ENCODE data around the gene CDH22.

DNA sequence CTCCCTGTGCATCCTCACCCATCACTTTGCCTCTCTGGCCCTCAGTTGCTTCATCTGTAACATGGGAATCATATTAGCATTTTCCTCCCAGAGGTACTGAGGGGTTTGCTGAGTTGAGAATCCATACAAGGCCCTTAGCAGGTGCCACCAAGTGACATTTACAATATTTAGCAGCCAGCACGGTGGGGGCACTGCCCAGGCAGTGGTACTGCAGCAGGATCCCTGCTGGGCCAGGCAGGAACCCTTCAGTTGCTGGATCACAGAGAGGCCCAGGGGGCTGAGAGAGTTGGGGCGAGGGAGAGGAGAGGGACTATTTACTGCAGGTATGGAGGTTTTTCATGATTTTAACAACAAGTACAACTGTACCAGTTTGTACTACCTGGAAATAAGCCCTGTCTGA, 65.9 kb downstream of the CDH22 start:
- TF ChIP-seq POLR2A (IDR thresholded peaks at IDR 0.05) = no peak
- TF ChIP-seq, protein P1, sequence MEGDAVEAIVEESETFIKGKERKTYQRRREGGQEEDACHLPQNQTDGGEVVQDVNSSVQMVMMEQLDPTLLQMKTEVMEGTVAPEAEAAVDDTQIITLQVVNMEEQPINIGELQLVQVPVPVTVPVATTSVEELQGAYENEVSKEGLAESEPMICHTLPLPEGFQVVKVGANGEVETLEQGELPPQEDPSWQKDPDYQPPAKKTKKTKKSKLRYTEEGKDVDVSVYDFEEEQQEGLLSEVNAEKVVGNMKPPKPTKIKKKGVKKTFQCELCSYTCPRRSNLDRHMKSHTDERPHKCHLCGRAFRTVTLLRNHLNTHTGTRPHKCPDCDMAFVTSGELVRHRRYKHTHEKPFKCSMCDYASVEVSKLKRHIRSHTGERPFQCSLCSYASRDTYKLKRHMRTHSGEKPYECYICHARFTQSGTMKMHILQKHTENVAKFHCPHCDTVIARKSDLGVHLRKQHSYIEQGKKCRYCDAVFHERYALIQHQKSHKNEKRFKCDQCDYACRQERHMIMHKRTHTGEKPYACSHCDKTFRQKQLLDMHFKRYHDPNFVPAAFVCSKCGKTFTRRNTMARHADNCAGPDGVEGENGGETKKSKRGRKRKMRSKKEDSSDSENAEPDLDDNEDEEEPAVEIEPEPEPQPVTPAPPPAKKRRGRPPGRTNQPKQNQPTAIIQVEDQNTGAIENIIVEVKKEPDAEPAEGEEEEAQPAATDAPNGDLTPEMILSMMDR (IDR thresholded peaks at IDR 0.05) = no peak

Data from right lobe of liver (tissue), 4 donors.